Skin epidermis (tissue), 12 donors: ENCODE data around the gene ABCG8.

Experiments
- H3K27ac ChIP-seq, 21 experiments: fragments of 200-600 bp; sonication (generic) in 11 of 21; one replicate each; pipeline ENCODE4 v1.5.0; 2020; ENCODE audit warnings: mild to moderate bottlenecking in 3 of 21, inconsistent platforms in 2 of 21, moderate library complexity in 2 of 21
- H3K4me3 ChIP-seq, 7 experiments: fragments of 200-600 bp; sonication (generic) in 2 of 7; one replicate each; pipeline ENCODE4 v1.5.0; 2020; ENCODE audit warnings: inconsistent platforms in 2 of 7, mild to moderate bottlenecking in 2 of 7, moderate library complexity in 1 of 7

ABCG8 gene

DNA sequence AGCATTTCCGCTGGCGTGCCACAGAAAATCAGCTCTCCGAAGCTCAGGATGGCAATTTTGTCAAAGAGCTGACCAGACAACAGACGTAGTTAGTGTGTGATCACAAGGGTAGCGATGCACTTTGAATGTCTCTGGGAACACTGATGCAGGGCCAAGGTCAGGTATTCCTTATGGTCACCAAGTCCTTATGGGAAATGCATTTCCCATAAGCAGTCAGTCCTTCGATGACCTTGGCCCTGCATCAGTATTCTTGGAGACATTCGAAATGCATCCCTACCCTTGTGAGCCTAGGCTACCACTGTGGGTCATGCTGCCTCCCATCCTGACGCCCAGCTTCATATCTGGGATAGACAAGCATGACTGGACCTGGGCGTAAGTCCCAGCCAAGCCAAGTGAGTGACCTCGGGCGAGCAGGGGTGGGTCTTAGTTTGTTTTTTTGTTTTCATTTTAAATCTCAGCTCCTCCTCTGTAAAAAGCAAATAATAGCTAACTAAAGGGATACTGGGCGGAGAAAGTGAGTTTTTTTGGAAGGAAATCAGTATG lies 13.7 kb upstream of the ABCG8 start:
- Histone ChIP-seq H3K4me3 (no peak overlapping the region), H3K27ac (no peak overlapping the region)

DNA sequence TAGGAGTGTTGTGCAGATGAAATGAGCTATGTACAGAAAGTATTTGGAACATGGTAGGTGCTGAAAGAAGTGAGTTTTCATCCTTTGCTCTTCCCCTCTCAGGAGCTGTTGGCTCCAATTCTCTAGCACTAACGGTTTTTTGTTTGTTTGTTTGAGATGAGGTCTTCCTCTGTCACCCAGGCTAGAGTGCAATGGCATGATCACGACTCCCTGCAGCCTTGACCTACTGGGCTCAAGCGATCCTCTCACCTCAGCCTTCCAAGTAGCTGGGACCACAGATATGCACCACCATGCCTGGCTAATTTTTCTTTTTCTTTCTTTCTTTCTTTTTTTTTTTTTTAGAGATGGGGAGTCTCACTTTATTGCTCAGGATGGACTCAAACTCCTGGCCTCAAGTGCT lies 12.9 kb upstream of the ABCG8 start:
- Histone ChIP-seq H3K4me3 (no peak overlapping the region), H3K27ac (no peak overlapping the region)

DNA sequence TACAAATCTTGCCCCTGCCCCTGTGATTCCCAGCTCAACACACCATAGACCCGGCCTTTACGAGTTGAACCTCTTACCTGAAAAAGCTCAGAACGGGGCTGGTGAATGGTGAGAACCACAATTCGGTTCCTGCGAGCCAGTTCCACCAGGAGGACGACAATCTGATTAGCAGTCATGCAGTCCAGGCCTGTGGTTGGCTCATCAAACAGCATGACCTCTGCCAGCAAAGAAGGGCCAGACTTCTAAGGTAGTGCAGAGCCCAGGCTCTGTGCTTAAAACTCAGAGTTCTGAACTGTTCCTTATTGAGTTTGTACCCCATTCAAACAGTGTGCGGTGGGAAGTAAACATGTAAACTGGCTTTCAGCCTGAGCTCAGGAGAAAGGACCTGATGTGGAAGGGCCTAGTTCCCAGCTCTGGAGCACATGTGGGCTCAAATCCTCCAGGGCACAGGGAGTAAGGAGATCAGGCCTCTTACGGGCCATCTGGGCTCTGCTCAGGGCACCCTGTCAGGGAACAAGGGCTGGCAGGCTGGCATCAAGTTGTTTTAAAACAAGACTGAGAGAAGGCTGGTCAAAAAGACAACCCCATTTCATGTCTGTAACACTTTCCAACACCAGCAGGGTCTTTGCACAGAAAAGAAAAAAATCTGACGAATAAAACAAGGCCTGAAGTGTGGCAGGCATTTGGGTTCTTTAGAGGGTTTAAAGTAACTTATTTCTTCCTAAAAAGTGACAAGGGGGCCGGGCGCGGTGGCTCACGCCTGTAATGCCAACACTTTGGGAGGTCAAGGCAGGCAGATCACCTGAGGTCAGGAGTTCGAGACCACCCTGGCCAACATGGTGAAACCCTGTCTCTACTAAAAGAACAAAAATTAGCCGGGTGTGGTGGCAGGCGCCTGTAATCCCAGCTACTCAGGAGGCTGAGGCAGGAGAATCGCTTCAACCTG lies 12.2 kb upstream of the ABCG8 start:
- H3K27ac ChIP-seq: no peak overlapping the region
- no peak overlapping the region for H3K4me3 ChIP-seq

DNA sequence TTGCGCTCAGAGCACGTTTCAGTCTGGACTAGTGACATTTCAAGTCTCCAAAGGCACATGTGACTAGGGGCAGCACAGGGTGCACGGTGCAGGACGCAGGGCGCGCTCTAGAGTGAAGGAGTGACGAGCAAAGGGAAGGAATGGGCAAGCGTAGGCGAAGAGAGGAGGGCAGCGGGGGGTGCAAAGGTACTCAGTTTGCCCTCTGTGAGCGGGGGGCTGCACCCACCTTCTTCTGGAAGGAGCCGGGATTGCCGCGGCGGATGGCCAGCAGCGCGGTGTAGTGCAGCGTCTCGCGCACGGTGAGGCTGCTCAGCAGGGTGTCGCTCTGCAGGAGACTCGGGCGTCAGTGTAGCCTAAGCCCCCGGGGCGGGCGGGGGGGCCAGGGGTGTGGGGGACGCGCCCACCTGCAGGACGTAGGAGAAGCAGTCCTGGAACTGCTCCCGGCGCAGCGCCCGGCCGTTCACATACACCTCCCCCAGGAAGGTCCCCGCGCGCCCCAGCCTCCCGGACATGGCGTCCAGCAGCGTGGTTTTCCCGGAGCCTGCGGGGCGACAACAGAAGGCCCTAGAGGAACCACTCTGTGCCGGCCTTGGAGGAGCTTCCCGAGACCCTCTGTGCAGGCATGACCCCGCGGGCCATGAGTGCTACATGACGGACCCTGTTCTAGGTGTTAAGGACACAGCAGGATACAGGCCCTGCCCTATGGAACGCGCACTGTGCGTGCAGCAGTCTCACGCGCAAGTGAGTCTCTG lies 7.1 kb upstream of the ABCG8 start:
- Histone ChIP-seq H3K27ac (no peak overlapping the region), H3K4me3 (peak overlapping the region in 4 of 7 experiments; percentile 7 to 27 (median 14))

DNA sequence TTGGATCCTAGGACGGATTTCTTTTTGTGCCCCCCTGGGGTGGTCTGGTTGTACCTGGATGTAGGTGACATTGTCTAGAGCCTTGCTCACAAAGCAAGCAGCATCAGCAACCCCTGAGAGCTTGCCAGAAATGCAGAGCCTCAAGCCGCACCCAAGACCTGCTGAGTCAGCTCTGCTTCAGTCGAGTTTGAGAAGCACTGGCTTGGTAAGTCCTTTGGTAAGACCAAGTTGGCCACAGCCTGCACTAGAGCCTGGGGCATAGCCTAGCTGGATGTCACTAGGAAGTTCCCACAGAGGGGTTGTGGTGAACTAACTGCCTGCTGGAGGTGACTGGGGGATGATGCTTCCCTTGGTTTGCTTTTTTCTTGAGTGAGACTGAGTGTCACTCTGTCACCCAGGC lies 6.3 kb upstream of the ABCG8 start:
- Histone ChIP-seq H3K4me3 (no peak overlapping the region), H3K27ac (no peak overlapping the region)

DNA sequence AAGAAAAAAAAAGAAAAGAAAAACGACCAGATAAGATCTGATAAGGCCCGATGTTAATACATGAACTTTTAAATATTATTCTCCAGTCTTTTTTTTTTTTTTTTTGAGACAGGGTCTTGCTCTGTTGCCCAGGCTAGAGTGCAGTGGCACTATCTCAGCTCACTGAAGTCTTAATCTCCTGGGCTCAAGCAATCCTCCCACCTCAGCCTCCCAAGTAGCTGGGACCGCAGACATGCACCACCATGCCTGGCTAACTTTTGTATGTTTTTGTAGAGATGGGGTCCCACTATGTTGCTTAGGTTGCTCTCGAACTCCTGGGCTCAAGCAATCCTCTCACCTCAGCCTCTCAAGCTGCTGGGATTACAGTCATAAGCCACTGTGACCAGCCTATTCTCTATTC lies 1.7 kb upstream of the ABCG8 start:
- H3K4me3 ChIP-seq: no peak overlapping the region
- no peak overlapping the region for H3K27ac ChIP-seq

DNA sequence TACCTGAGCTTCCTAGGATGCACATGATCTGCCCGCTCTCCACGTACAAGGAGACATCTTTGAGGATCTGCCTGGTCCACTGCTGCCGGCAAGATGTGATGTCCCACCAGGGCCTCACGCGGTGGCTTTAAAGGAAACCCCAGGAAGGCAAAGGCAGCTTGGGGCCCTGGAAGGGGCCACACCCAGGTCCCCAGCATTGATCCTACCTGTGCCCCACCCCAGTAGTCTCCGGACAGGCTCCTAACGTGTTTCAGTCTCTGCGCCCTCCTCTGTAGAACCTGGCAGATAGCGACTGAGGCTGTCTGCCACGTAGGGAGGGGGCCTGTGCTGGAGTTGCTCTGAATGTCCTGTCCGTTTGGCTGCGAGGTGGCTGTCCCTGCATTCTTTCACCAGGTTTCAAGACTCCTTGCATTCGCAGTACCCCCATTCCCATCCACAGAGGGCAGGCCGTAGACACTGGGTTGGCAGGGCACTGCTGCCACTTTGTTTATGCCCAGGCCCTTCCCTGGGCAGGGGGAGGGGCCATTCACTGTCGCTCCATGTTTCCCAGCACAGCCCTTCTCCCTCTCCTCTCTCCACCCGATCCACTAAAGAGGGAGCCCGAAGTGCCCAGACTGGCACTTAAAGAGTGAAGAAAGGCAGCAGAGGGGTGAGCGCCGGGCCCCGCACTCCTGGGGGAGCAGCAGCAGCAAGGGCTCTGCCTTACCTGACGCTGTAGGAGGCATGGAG lies 776 bp upstream of the ABCG8 start:
- H3K27ac ChIP-seq: no peak overlapping the region
- H3K4me3 ChIP-seq: no peak overlapping the region

DNA sequence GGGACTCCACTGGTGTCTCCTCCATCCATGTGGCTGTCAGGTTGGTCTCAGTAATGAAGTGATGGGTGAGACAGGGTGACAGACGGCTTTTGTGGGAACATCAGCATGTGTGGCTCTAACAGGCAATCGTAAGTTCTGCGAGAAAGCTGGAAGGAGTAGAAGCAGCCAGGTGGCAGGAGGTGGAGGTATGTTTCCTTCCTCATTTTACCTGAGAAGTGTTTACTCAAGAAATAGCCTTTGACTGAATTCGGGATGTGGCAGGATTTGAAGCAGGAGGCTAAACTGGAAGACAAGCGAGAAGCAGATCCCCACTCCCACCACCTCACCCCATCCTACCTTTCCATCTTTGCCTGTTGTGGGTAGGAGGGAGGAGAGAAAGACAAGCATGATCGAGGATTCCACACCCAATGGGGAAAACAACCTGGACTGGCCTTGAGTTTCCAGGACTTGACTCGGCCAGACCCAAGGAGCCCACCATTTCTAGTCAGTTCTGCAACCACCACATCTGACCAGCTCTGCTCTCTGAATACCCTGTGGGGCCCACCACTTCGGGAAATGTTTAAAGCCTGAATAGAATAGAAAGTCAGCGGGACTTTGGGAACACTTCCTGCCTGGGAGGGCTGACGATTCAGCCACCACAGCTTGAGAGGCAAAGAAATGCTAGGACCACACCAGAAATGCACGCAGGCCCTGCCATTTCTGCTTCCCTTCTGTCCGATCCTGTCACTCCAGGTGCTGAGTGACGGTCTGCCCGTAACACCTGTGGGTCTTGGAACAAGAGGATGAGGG lies 1.2 kb downstream of the ABCG8 start:
- no peak overlapping the region for H3K27ac ChIP-seq

DNA sequence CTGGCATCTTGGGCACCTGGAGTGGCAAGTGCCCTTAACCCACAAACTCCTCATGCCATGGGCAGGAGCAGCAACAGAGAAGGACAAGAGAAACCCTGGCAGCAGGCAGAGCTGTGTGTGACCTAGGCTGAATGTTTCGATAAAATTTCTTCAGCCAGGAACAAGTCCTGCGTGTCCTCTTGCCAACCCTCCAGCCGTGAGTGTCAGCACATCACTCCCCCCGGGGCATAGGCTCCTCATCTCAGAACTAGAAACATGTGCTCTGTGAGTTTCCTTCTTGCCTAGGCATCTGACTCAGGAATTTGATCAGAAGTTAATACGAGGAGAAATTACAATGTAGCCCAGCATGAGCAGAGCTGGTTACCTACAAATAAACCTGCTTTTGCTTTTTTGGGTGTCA lies 2.2 kb downstream of the ABCG8 start:
- H3K27ac ChIP-seq: no peak overlapping the region

More for the DNA sequence above, 1.2 kb downstream of the ABCG8 start:
- no peak overlapping the region for H3K4me3 ChIP-seq

DNA sequence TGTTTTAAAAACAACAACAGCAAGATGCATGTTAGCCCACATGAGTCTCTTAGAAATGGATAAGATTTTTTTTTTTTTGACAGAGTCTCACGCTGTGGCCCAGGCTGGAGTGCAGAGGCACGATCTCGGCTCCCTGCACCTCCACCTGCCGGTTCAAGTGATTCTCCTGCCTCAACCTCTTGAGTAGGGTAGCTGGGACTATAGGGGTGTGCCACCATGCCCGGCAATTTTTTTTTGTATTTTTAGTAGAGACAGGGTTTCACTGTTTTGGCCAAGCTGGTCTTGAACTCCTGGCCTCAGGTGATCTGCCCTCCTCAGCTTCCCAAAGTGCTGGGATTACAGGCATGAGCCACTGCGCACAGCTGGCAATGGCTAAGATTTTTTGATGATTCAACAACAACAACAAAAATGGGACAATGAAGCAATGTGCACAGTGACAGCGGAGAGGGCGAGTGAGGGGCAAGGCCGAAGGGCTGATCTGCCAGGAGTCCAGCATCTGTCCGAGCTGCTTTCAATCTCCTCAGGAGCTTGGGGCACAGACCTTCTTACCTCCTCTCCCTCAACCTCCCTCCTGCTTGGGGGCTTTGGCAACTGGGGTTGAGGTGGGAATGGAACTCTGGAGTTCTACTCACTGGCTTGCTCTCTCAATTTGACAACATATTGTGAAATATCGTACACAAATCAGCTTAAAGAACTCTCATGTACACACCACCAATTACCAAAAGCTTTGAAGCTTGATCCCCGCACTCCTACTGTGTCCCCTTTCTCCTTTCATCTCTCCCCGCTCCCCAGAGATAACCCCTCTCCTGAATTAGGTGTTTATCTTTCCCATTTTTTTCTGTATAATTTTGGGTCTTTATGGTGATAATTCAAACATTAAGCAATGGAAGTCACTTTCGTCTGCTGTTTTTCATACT lies 3.4 kb downstream of the ABCG8 start:
- H3K4me3 ChIP-seq: no peak overlapping the region

More for the DNA sequence above, 2.2 kb downstream of the ABCG8 start:
- H3K4me3 ChIP-seq: no peak overlapping the region

DNA sequence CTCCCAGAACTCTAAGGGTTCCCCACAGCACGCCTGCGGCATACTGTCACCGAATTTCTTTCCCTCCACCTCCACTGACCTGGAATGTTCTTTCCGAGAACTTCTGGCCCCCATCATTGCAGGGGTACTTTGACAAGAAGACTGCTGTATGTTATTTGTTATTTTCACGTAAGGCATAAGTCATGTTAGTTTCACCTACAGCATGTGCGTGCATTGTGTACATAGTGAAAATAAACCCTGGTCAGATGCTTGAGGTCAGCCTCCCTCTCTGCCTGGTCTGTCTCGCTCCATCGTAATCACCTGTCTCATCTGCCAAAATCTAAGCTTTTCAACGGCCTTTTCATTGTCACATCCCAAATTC lies 4.1 kb downstream of the ABCG8 start:
- Histone ChIP-seq H3K4me3 (no peak overlapping the region), H3K27ac (no peak overlapping the region)

More for the DNA sequence above, 3.4 kb downstream of the ABCG8 start:
- H3K27ac ChIP-seq: no peak overlapping the region

DNA sequence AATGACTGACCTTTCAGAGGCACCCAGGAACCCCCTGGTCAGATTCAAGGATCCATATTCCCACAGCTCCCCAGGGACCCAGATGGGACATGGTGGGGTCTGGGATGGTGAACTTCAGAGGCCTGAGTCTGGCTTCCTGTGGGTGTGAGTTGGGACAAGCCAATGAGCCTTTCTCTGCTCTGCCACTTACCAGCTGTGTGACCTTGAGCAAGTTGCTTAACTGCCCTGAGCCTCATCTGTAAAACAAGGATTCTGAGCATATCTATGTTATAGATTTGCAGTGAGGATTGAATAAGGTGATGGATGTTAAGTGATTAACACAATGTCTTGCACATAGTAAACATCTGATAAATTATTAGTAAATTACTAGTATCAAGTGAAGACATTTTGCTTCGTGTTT lies 6.4 kb downstream of the ABCG8 start:
- no peak overlapping the region for H3K27ac ChIP-seq
- no peak overlapping the region for H3K4me3 ChIP-seq

DNA sequence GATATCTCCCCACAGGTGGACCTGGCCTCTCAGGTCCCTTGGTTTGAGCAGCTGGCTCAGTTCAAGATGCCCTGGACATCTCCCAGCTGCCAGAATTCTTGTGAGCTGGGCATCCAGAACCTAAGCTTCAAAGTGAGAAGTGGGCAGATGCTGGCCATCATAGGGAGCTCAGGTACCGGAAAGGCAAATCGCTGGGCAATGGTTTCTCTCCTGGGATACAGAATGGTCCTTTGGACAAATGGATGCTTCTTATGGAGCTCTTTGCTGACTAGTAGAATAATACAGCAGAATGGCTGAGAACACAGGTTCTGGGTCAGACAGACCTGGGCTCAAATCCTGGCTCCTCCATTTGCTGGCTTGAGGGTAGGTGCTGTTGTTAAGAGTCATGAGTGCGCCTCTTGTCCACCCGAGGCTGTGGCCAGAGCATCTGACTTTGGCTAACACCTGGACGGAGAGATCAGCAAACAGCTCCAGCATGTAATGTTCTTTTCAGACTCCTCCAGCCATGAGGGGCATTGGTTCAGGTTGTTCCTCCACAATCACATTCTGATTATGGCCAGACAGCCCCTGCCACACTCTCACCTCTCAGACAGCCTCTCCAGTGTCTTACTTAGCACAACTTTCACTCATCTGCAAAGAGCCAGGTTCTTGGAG lies 7.5 kb downstream of the ABCG8 start:
- H3K27ac ChIP-seq: no peak overlapping the region
- no peak overlapping the region for H3K4me3 ChIP-seq

DNA sequence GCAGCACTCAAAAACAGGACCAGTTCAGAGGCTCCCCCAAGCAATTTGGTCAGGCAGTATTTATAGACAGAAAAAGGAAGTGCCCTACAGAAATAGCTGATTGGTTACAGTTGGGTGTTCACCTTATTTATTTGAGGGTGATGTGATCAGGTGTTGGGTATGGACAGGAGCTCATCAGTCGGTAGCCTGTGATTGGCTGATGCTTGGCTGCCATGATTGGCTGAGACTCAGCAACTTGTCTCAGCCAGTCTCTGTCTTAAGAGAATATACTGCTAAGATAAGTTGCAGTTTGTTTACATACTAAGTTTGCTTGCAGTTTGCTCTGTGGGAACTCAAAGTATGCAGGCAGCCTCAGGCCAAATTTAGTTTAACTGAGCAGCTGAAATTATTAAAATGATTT lies 9.4 kb downstream of the ABCG8 start:
- no peak overlapping the region for H3K27ac ChIP-seq
- no peak overlapping the region for H3K4me3 ChIP-seq

DNA sequence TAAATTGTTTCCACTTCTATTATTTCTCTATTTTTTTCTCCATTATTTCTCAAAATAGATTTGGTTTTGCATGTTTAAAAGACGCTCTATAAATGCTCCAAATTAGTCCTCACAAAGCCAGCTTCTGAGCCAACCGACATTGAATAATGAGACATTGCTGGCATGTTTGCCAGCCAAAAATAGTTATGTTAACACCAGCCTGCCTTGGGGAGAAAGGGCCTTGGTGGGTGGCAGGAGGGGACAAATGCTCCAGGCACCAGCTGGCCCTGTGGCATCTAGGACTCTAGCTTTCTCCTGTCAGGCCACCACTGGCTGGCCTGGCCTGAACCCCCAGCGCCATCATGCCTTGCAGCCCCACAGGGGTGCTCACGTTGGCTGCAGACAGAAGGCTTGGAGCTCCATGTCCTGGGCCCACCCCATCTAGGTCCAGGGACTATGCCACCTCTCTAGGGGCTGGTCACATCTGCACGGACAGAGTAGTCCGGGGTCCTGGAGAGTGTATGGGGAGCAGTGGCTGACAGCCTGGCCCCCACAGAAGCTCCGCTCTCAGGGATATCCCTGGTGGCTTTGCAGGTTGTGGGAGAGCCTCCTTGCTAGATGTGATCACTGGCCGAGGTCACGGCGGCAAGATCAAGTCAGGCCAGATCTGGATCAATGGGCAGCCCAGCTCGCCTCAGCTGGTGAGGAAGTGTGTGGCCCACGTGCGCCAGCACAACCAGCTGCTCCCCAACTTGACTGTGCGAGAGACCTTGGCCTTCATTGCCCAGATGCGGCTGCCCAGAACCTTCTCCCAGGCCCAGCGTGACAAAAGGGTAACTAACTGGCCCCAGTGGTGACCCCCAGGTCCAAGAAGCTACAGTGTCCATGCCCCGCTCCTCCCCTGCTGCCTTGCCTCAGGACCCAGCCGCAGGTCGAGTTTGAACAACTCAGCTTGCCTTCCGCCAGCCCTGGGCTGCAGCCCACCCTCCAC lies 12.5 kb downstream of the ABCG8 start:
- Histone ChIP-seq H3K4me3 (no peak overlapping the region), H3K27ac (no peak overlapping the region)

DNA sequence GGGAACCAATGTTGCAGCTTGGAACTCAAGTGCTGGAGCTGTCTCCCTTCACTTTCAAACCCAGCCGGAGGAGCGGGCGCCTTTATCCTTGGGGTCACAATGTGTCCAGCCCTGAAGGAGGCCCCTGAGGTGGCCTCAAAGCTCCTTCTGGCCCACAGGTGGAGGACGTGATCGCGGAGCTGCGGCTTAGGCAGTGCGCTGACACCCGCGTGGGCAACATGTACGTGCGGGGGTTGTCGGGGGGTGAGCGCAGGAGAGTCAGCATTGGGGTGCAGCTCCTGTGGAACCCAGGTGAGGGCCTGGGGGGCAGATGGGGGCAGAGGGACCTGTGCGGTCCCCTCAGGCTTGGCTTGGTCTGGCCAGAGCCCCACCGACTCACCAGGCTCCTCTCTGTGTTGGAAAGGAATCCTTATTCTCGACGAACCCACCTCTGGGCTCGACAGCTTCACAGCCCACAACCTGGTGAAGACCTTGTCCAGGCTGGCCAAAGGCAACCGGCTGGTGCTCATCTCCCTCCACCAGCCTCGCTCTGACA lies 13.5 kb downstream of the ABCG8 start:
- Histone ChIP-seq H3K27ac (no peak overlapping the region), H3K4me3 (no peak overlapping the region)
